ENCODE measurements around the gene MPIG6B. TPM values are rescaled to one million over a fixed set of nuclear protein-coding genes. Genes with fewer than 3 reads are reported as not detected.
A peak's percentile ranks its signal among the peaks of the same experiment; 100 is the strongest.

MPIG6B gene
- total and polyA plus RNA-seq, 2 donors (not counting 1 experiment from before 2014, with no cell fraction given) = not detected

GRCh38 chr6:31681135-31681671, 42.0 kb upstream of the MPIG6B start:
- Histone ChIP-seq H3K27ac (ENCODE audit: insufficient read depth, low read length) (peak overlapping the region; percentile 80), H3K36me3 (ENCODE audit: control insufficient read depth, insufficient read depth, low read length) (peaks cover 2% of the 10 kb centered on the region), H3K9ac (ENCODE audit: insufficient read depth, low read length) (peak overlapping the region; percentile 71), H3K4me3 (replicated peaks in 1 of 4; ENCODE audit: control extremely low read depth in 1 of 4, insufficient read depth in 1 of 4, low read depth in 3 of 4, low read length in 4 of 4) (peak overlapping the region; percentile 43 to 58 (median 57)), H2AFZ (ENCODE audit: low read length) (peak overlapping the region; percentile 78), H3K9me3 (ENCODE audit: control insufficient read depth, insufficient read depth, low read depth, low read length) (no peaks in the 10 kb centered on the region), H4K20me1 (ENCODE audit: control insufficient read depth, extremely low read depth, insufficient read depth, low read length) (no peaks in the 10 kb centered on the region), H3K79me2 (ENCODE audit: control insufficient read depth, insufficient read depth, low read length) (no peaks in the 10 kb centered on the region), H3K27me3 (ENCODE audit: control insufficient read depth, insufficient read depth, low read length) (no peaks in the 10 kb centered on the region), H3K4me2 (ENCODE audit: extremely low read depth, insufficient read depth, low read length) (peak overlapping the region; percentile 97), H3K4me1 (ENCODE audit: control insufficient read depth, extremely low read depth, insufficient read depth, low read length) (peaks cover 12% of the 10 kb centered on the region)
- TF ChIP-seq, protein P1, sequence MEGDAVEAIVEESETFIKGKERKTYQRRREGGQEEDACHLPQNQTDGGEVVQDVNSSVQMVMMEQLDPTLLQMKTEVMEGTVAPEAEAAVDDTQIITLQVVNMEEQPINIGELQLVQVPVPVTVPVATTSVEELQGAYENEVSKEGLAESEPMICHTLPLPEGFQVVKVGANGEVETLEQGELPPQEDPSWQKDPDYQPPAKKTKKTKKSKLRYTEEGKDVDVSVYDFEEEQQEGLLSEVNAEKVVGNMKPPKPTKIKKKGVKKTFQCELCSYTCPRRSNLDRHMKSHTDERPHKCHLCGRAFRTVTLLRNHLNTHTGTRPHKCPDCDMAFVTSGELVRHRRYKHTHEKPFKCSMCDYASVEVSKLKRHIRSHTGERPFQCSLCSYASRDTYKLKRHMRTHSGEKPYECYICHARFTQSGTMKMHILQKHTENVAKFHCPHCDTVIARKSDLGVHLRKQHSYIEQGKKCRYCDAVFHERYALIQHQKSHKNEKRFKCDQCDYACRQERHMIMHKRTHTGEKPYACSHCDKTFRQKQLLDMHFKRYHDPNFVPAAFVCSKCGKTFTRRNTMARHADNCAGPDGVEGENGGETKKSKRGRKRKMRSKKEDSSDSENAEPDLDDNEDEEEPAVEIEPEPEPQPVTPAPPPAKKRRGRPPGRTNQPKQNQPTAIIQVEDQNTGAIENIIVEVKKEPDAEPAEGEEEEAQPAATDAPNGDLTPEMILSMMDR (conservative IDR thresholded peaks at IDR 0.05 in 1 of 2, IDR thresholded peaks at IDR 0.05 in 1 of 2; ENCODE audit: low read depth in 1 of 2, low read length in 2 of 2) = peak in 1 of 2 donors; percentile 13
- no peak for TF ChIP-seq EZH2 (IDR thresholded peaks at IDR 0.05; ENCODE audit: low read length, missing control alignments)
- peak; percentile 34 to 41 for DNase-seq (ENCODE audit: low read depth in 2 of 2)

DNA sequence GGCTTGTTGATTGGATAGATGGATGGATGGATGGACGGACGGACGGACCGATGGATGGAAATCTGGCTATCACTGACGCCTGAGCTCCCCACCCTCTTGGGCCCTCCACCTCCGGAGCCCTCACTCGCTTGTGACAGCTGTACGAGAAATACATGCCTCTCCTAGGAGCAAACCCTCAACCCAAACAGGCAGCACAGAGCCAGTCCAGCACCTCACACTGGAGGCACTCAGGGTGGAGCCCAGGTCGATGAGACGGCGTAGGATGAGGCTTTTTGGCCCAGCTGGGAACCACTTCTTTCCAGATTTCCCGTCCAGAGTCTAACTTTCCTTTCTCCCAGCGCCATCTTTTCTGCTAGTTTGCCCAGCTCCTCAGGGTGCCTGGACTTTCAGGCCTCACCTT, 39.6 kb upstream of the MPIG6B start:
- Histone ChIP-seq H3K4me1 (ENCODE audit: control insufficient read depth, extremely low read depth, insufficient read depth, low read length) (peaks cover 12% of the 10 kb centered on the region), H3K4me2 (ENCODE audit: extremely low read depth, insufficient read depth, low read length) (no peak overlapping the region), H3K79me2 (ENCODE audit: control insufficient read depth, insufficient read depth, low read length) (no peaks in the 10 kb centered on the region), H3K27ac (ENCODE audit: insufficient read depth, low read length) (no peak overlapping the region), H3K27me3 (ENCODE audit: control insufficient read depth, insufficient read depth, low read length) (no peaks in the 10 kb centered on the region), H3K36me3 (ENCODE audit: control insufficient read depth, insufficient read depth, low read length) (peaks cover 14% of the 10 kb centered on the region), H3K4me3 (replicated peaks in 1 of 4; ENCODE audit: control extremely low read depth in 1 of 4, insufficient read depth in 1 of 4, low read depth in 3 of 4, low read length in 4 of 4) (no peak overlapping the region), H3K9me3 (ENCODE audit: control insufficient read depth, insufficient read depth, low read depth, low read length) (no peaks in the 10 kb centered on the region), H3K9ac (ENCODE audit: insufficient read depth, low read length) (no peak overlapping the region), H2AFZ (ENCODE audit: low read length) (no peak overlapping the region), H4K20me1 (ENCODE audit: control insufficient read depth, extremely low read depth, insufficient read depth, low read length) (no peaks in the 10 kb centered on the region)
- DNase-seq (ENCODE audit: low read depth in 2 of 2) = no peak
- TF ChIP-seq EZH2 (IDR thresholded peaks at IDR 0.05; ENCODE audit: low read length, missing control alignments) = no peak
- TF ChIP-seq, protein P1 (conservative IDR thresholded peaks at IDR 0.05 in 1 of 2, IDR thresholded peaks at IDR 0.05 in 1 of 2; ENCODE audit: low read depth in 1 of 2, low read length in 2 of 2) = no peak

- DNase-seq (ENCODE audit: low read depth in 2 of 2) = no peak
Measured at GRCh38 chr6:31686483-31686882, 36.7 kb upstream of the MPIG6B start.

More at GRCh38 chr6:31686483-31686882, 36.7 kb upstream of the MPIG6B start:
- Histone ChIP-seq H3K79me2 (ENCODE audit: control insufficient read depth, insufficient read depth, low read length) (no peaks in the 10 kb centered on the region), H2AFZ (ENCODE audit: low read length) (no peak overlapping the region), H3K27ac (ENCODE audit: insufficient read depth, low read length) (no peak overlapping the region), H3K9ac (ENCODE audit: insufficient read depth, low read length) (no peak overlapping the region), H3K4me3 (replicated peaks in 1 of 4; ENCODE audit: control extremely low read depth in 1 of 4, insufficient read depth in 1 of 4, low read depth in 3 of 4, low read length in 4 of 4) (no peak overlapping the region), H3K36me3 (ENCODE audit: control insufficient read depth, insufficient read depth, low read length) (peaks cover 26% of the 10 kb centered on the region), H4K20me1 (ENCODE audit: control insufficient read depth, extremely low read depth, insufficient read depth, low read length) (no peaks in the 10 kb centered on the region), H3K9me3 (ENCODE audit: control insufficient read depth, insufficient read depth, low read depth, low read length) (no peaks in the 10 kb centered on the region), H3K4me2 (ENCODE audit: extremely low read depth, insufficient read depth, low read length) (no peak overlapping the region), H3K27me3 (ENCODE audit: control insufficient read depth, insufficient read depth, low read length) (no peaks in the 10 kb centered on the region), H3K4me1 (ENCODE audit: control insufficient read depth, extremely low read depth, insufficient read depth, low read length) (peaks cover 3% of the 10 kb centered on the region)
- TF ChIP-seq, protein P1 (conservative IDR thresholded peaks at IDR 0.05 in 1 of 2, IDR thresholded peaks at IDR 0.05 in 1 of 2; ENCODE audit: low read depth in 1 of 2, low read length in 2 of 2) = no peak
- TF ChIP-seq EZH2 (IDR thresholded peaks at IDR 0.05; ENCODE audit: low read length, missing control alignments) = no peak
